DND-41 (cell line): ENCODE results near the gene ZNF71.
"Not testable (repeated sequence)": the region's sequence is repeated elsewhere in the genome, so short reads cannot be mapped to it uniquely, and the experiment has no call there.

ENCODE experiments used
- ATAC-seq: fragments of 200-7000 bp; cut with Tn5 transposase; 3 replicates; pipeline ENCODE4 v1.9.1; 2021; ENCODE audit warnings: low read depth; ENCODE audit not compliant: insufficient read depth
- DNase-seq: peaks from one replicate; pipeline ENCODE4 v3.0.0-alpha.2; 2020
- H2AFZ ChIP-seq: 2 replicates; pipeline ENCODE4 v1.6.0; 2012; ENCODE audit warnings: low read depth, low read length
- H3K27ac ChIP-seq: 2 replicates; pipeline ENCODE4 v1.5.1; 2012; ENCODE audit warnings: low read length, inconsistent platforms
- H3K27me3 ChIP-seq: fragments of 200-600 bp; sonication (generic); 2 replicates; pipeline ENCODE4 v1.6.0; 2012; ENCODE audit warnings: low read length, mild to moderate bottlenecking, inconsistent platforms; ENCODE audit not compliant: insufficient read depth, poor library complexity
- H3K36me3 ChIP-seq: 2 replicates; pipeline ENCODE4 v1.5.1; 2012; ENCODE audit warnings: low read length, inconsistent platforms; ENCODE audit not compliant: insufficient read depth
- H3K4me1 ChIP-seq: 2 replicates; pipeline ENCODE4 v1.5.1; 2012; ENCODE audit warnings: mild to moderate bottlenecking, low read length; ENCODE audit not compliant: insufficient read depth
- H3K4me2 ChIP-seq: 2 replicates; pipeline ENCODE4 v1.6.0; 2012; ENCODE audit warnings: mild to moderate bottlenecking, moderate library complexity, low read length, inconsistent platforms; ENCODE audit not compliant: insufficient read depth
- H3K4me3 ChIP-seq, 2 experiments: fragments of 200-600 bp in 1 of 2; shearing (Covaris generic) in 1 of 2; 2 replicates each; pipeline ENCODE4 v1.5.1; 2012 to 2016; ENCODE audit warnings: inconsistent platforms in 2 of 2, low read length in 2 of 2, mild to moderate bottlenecking in 2 of 2, low read depth in 1 of 2, moderate library complexity in 1 of 2
- H3K79me2 ChIP-seq: 2 replicates; pipeline ENCODE4 v1.6.0; 2012; ENCODE audit warnings: low read length, inconsistent platforms; ENCODE audit not compliant: insufficient read depth
- H3K9ac ChIP-seq: 2 replicates; pipeline ENCODE4 v1.6.0; 2012; ENCODE audit warnings: low read depth, mild to moderate bottlenecking, inconsistent platforms, low read length, moderate library complexity
- H3K9me3 ChIP-seq: 2 replicates; pipeline ENCODE4 v1.5.1; 2012; ENCODE audit warnings: low read length, moderate library complexity, mild to moderate bottlenecking, inconsistent platforms; ENCODE audit not compliant: insufficient read depth, severe bottlenecking
- H4K20me1 ChIP-seq: 2 replicates; pipeline ENCODE4 v1.6.0; 2012; ENCODE audit warnings: low read length; ENCODE audit not compliant: insufficient read depth
- EZH2 ChIP-seq: IDR thresholded peaks from 3 replicates; pipeline ENCODE4 v1.6.1; 2012; ENCODE audit warnings: borderline replicate concordance, low read depth, mild to moderate bottlenecking, moderate library complexity, low read length, inconsistent platforms; ENCODE audit not compliant: severe bottlenecking
- TF ChIP-seq, protein P1 (sequence below): IDR thresholded peaks from 2 replicates; pipeline ENCODE4 v1.5.1; 2012; ENCODE audit warnings: borderline replicate concordance, low read length, moderate library complexity, mild to moderate bottlenecking; ENCODE audit not compliant: poor library complexity, severe bottlenecking; ENCODE audit errors: extremely low read depth

ZNF71 gene

DNA sequence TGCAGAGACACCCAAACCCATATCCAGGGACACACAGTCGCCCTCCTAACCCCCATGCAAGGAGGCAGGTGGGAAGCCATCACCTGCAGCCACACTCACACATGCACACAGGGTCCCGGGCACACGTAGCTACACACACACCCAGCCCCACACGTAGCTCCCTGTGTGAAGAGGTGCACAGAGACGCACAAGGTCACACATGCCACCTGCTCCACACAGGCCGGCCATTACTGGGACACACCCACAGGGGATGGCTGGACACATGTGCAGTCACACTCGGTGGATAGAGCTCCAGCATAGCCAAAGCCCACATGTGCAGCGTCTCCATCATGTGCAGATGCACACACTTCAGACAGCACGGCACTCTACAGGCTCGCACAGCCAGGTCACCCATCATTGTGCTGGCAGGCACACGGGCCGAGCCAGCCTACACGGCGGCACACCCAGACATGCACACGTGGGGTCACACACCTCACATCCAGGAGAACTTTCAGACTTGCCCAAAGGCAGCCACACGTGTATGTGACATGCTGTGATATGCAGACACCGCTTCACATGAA lies 75.4 kb downstream of the ZNF71 start:
- DNase-seq (no peak), ATAC-seq (no peak)
- H3K4me1 ChIP-seq = no peaks in the 10 kb centered on the region
- TF ChIP-seq, protein P1, sequence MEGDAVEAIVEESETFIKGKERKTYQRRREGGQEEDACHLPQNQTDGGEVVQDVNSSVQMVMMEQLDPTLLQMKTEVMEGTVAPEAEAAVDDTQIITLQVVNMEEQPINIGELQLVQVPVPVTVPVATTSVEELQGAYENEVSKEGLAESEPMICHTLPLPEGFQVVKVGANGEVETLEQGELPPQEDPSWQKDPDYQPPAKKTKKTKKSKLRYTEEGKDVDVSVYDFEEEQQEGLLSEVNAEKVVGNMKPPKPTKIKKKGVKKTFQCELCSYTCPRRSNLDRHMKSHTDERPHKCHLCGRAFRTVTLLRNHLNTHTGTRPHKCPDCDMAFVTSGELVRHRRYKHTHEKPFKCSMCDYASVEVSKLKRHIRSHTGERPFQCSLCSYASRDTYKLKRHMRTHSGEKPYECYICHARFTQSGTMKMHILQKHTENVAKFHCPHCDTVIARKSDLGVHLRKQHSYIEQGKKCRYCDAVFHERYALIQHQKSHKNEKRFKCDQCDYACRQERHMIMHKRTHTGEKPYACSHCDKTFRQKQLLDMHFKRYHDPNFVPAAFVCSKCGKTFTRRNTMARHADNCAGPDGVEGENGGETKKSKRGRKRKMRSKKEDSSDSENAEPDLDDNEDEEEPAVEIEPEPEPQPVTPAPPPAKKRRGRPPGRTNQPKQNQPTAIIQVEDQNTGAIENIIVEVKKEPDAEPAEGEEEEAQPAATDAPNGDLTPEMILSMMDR = no peak
- TF ChIP-seq EZH2 = no peak
- no peaks in the 10 kb centered on the region for H3K27me3 ChIP-seq
- peaks cover 9% of the 10 kb centered on the region for H3K9me3 ChIP-seq
- H2AFZ ChIP-seq = no peak overlapping the region
- no peak overlapping the region for H3K9ac ChIP-seq
- no peak overlapping the region for H3K4me2 ChIP-seq
- H3K36me3 ChIP-seq = no peaks in the 10 kb centered on the region
- H3K79me2 ChIP-seq = no peaks in the 10 kb centered on the region
- no peaks in the 10 kb centered on the region for H4K20me1 ChIP-seq
- no peak overlapping the region for H3K4me3 ChIP-seq
- H3K27ac ChIP-seq = no peak overlapping the region

DNA sequence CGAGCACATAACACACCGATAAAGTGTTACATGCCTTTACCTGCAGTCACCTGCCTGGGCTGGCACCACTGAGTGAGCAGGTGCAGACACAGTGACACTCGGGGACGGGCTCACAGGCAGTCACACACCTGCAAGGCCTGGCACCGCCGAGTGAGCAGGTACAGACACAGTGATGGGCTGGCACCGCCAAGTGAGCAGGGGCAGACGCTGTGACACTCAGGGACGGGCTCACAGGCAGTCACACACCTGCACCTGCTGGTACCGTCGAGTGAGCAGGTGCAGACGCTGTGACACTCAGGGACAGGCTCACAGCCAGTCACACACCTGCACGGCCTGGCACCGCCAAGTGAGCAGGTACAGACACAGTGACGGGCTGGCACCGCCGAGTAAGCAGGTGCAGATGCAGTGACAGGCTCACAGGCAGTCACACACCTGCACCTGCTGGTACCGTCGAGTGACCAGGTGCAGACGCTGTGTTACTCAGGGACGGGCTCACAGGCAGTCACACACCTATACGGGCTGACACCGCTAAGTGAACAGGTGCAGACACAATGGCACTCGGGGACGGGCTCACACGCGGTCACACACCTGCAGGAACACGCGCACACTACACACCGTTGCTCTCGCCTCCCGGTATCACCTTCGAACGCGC lies 76.0 kb downstream of the ZNF71 start:
- Histone ChIP-seq H3K9me3 (peaks cover 9% of the 10 kb centered on the region), H2AFZ (no peak overlapping the region), H3K9ac (no peak overlapping the region), H3K27me3 (no peaks in the 10 kb centered on the region), H3K36me3 (no peaks in the 10 kb centered on the region), H3K79me2 (no peaks in the 10 kb centered on the region), H4K20me1 (no peaks in the 10 kb centered on the region), H3K27ac (no peak overlapping the region), H3K4me2 (no peak overlapping the region), H3K4me1 (no peaks in the 10 kb centered on the region), H3K4me3 (no peak overlapping the region)
- TF ChIP-seq EZH2 = no peak
- TF ChIP-seq, protein P1 = no peak
- no peak for ATAC-seq
- DNase-seq = no peak

DNA sequence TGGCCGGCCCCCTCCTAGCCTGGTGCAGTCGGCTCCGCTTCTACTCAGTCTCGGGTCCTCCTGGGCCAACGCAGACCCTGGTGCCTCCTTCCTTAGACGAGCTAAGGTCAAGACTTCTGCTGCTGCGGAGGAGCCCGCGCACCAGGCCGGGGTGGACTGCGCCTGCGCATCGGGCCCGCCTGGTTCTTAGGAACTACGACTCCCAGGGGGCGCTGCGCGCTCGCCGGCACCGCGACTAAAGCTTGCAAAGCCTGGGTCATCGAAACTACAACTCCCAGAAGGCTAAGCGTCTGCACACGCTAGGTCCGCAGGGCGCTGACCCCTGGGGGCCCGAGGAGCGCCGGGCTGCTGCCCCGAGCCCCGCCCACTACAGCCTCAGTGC lies 76.5 kb downstream of the ZNF71 start, which contains the start of gene ZNF835:
ZNF835 (minus strand) TSS at position 145 of the 382 bp plus-strand sequence. CDS start 6,559 bp downstream, outside the sequence.
- Histone ChIP-seq H3K27ac (no peak within 1 kb of the TSS), H3K9me3 (peaks cover 9% of the 10 kb centered on the region), H4K20me1 (no peaks in the 10 kb centered on the region), H3K4me1 (no peaks in the 10 kb centered on the region), H3K36me3 (no peaks in the 10 kb centered on the region), H3K27me3 (no peaks in the 10 kb centered on the region), H2AFZ (no peak within 1 kb of the TSS), H3K4me3 (no peak within 1 kb of the TSS), H3K9ac (no peak within 1 kb of the TSS), H3K79me2 (no peaks in the 10 kb centered on the region), H3K4me2 (no peak within 1 kb of the TSS)
- no peak for ATAC-seq
- no peak for TF ChIP-seq EZH2
- TF ChIP-seq, protein P1 = no peak
- no peak for DNase-seq

DNA sequence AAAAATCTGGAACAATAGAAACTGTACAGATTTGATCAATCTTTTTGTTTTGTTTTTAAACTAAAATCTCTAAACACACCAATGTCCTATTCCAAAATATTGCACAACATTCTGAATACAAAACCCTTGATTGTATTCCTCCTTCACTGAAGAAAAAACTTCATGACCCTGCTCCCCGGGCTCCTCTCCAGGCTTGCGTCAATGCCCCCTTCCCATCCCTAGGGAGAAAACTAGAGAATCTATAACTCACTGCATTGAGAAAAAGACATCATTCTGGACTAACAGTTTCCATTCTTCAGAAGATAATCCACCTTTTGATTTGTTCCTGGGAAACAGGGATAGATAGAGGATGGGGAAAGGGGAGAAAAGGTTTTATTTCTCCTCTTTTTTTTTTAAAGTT lies 77.5 kb downstream of the ZNF71 start:
- H3K4me2 ChIP-seq = not testable (repeated sequence)

More for the DNA sequence above, 77.5 kb downstream of the ZNF71 start:
- not testable (repeated sequence) for H3K4me3 ChIP-seq, ATAC-seq, H3K36me3 ChIP-seq, DNase-seq, H3K27me3 ChIP-seq, H2AFZ ChIP-seq, H3K79me2 ChIP-seq, H4K20me1 ChIP-seq, H3K27ac ChIP-seq, H3K9ac ChIP-seq, H3K4me1 ChIP-seq, H3K9me3 ChIP-seq
